ENCODE results near the gene KIFAP3.

The KIFAP3 gene

GRCh38 chr1:169968174-169968573 lies 106.3 kb downstream of the KIFAP3 start:
- Histone ChIP-seq H4K8ac (ENCODE audit: low read depth, low read length) (no peak overlapping the region), H3K18ac (ENCODE audit: low read length) (no peak overlapping the region), H3K4me3 (ENCODE audit: low read length) (no peak overlapping the region), H3K27ac (ENCODE audit: low read depth, low read length) (no peak overlapping the region), H3K56ac (ENCODE audit: low read length) (no peak overlapping the region), H2BK15ac (replicated peaks; ENCODE audit: low read depth) (no peak overlapping the region), H3K36me3 (ENCODE audit: control insufficient read depth, insufficient read depth, low read length) (no peaks in the 10 kb centered on the region), H3K4ac (ENCODE audit: low read depth, low read length) (no peak overlapping the region), H4K5ac (ENCODE audit: low read length) (no peak overlapping the region), H3K79me1 (ENCODE audit: low read length) (no peaks in the 10 kb centered on the region), H3K79me2 (ENCODE audit: control insufficient read depth, insufficient read depth, low read length) (no peaks in the 10 kb centered on the region), H3K27me3 (ENCODE audit: insufficient read depth, low read length, poor library complexity) (no peaks in the 10 kb centered on the region), H2BK5ac (ENCODE audit: low read length) (no peak overlapping the region), H2AK5ac (ENCODE audit: low read length) (no peak overlapping the region), H3K9ac (ENCODE audit: low read length) (no peak overlapping the region), H3K23ac (ENCODE audit: low read length) (no peak overlapping the region), H3K4me2 (ENCODE audit: low read length) (no peak overlapping the region), H3K4me1 (ENCODE audit: control insufficient read depth, low read depth, low read length) (no peaks in the 10 kb centered on the region), H2BK120ac (ENCODE audit: low read depth, low read length) (no peak overlapping the region)
- peak; percentile 58 for DNase-seq
- no CpG with 5 or more reads among the region's 4 CpGs for WGBS (ENCODE audit: extremely low coverage, insufficient coverage, low lambda C conversion rate)

- Histone ChIP-seq H3K4me3 (ENCODE audit: low read length) (no peak overlapping the region), H4K8ac (ENCODE audit: low read depth, low read length) (no peak overlapping the region), H2BK120ac (ENCODE audit: low read depth, low read length) (no peak overlapping the region), H2BK15ac (replicated peaks; ENCODE audit: low read depth) (no peak overlapping the region), H3K9ac (ENCODE audit: low read length) (no peak overlapping the region), H2AK5ac (ENCODE audit: low read length) (no peak overlapping the region), H3K23ac (ENCODE audit: low read length) (no peak overlapping the region), H3K36me3 (ENCODE audit: control insufficient read depth, insufficient read depth, low read length) (no peaks in the 10 kb centered on the region), H3K79me2 (ENCODE audit: control insufficient read depth, insufficient read depth, low read length) (no peaks in the 10 kb centered on the region), H4K5ac (ENCODE audit: low read length) (no peak overlapping the region), H3K27me3 (ENCODE audit: insufficient read depth, low read length, poor library complexity) (no peaks in the 10 kb centered on the region), H3K27ac (ENCODE audit: low read depth, low read length) (no peak overlapping the region), H3K4ac (ENCODE audit: low read depth, low read length) (no peak overlapping the region), H3K4me2 (ENCODE audit: low read length) (no peak overlapping the region), H2BK5ac (ENCODE audit: low read length) (no peak overlapping the region), H3K56ac (ENCODE audit: low read length) (no peak overlapping the region), H3K4me1 (ENCODE audit: control insufficient read depth, low read depth, low read length) (no peaks in the 10 kb centered on the region), H3K18ac (ENCODE audit: low read length) (no peak overlapping the region), H3K79me1 (ENCODE audit: low read length) (no peaks in the 10 kb centered on the region)
- DNase-seq = no peak
- no CpG with 5 or more reads among the region's 4 CpGs for WGBS (ENCODE audit: extremely low coverage, insufficient coverage, low lambda C conversion rate)
Measured at GRCh38 chr1:169964206-169964605, 110.3 kb downstream of the KIFAP3 start.

GRCh38 chr1:169959686-169960085 lies 114.8 kb downstream of the KIFAP3 start:
- H3K9ac ChIP-seq (ENCODE audit: low read length) = no peak overlapping the region
- H3K18ac ChIP-seq (ENCODE audit: low read length) = no peak overlapping the region
- H3K79me1 ChIP-seq (ENCODE audit: low read length) = no peaks in the 10 kb centered on the region
- H3K4me3 ChIP-seq (ENCODE audit: low read length) = no peak overlapping the region
- no peak overlapping the region for H3K23ac ChIP-seq (ENCODE audit: low read length)
- H3K79me2 ChIP-seq (ENCODE audit: control insufficient read depth, insufficient read depth, low read length) = no peaks in the 10 kb centered on the region
- no peak overlapping the region for H4K8ac ChIP-seq (ENCODE audit: low read depth, low read length)
- H4K5ac ChIP-seq (ENCODE audit: low read length) = no peak overlapping the region
- H2BK5ac ChIP-seq (ENCODE audit: low read length) = no peak overlapping the region
- no peaks in the 10 kb centered on the region for H3K4me1 ChIP-seq (ENCODE audit: control insufficient read depth, low read depth, low read length)
- no peak for DNase-seq
- no peak overlapping the region for H2BK15ac ChIP-seq (replicated peaks; ENCODE audit: low read depth)
- no peaks in the 10 kb centered on the region for H3K27me3 ChIP-seq (ENCODE audit: insufficient read depth, low read length, poor library complexity)
- H2BK120ac ChIP-seq (ENCODE audit: low read depth, low read length) = no peak overlapping the region
- H3K4ac ChIP-seq (ENCODE audit: low read depth, low read length) = no peak overlapping the region
- H3K56ac ChIP-seq (ENCODE audit: low read length) = no peak overlapping the region
- no peak overlapping the region for H2AK5ac ChIP-seq (ENCODE audit: low read length)
- H3K27ac ChIP-seq (ENCODE audit: low read depth, low read length) = no peak overlapping the region
- H3K36me3 ChIP-seq (ENCODE audit: control insufficient read depth, insufficient read depth, low read length) = no peaks in the 10 kb centered on the region
- H3K4me2 ChIP-seq (ENCODE audit: low read length) = no peak overlapping the region

GRCh38 chr1:169958987-169959386 lies 115.5 kb downstream of the KIFAP3 start:
- no peak overlapping the region for H3K4ac ChIP-seq (ENCODE audit: low read depth, low read length)
- no peaks in the 10 kb centered on the region for H3K36me3 ChIP-seq (ENCODE audit: control insufficient read depth, insufficient read depth, low read length)
- no peak overlapping the region for H3K4me2 ChIP-seq (ENCODE audit: low read length)
- DNase-seq = peak; percentile 5
- no peak overlapping the region for H3K56ac ChIP-seq (ENCODE audit: low read length)
- no peak overlapping the region for H3K4me3 ChIP-seq (ENCODE audit: low read length)
- no peak overlapping the region for H2BK5ac ChIP-seq (ENCODE audit: low read length)
- no peak overlapping the region for H4K5ac ChIP-seq (ENCODE audit: low read length)
- no CpG with 5 or more reads among the region's 3 CpGs for WGBS (ENCODE audit: extremely low coverage, insufficient coverage, low lambda C conversion rate)
- H3K79me1 ChIP-seq (ENCODE audit: low read length) = no peaks in the 10 kb centered on the region
- no peak overlapping the region for H3K18ac ChIP-seq (ENCODE audit: low read length)
- no peak overlapping the region for H2BK15ac ChIP-seq (replicated peaks; ENCODE audit: low read depth)
- H4K8ac ChIP-seq (ENCODE audit: low read depth, low read length) = no peak overlapping the region
- no peak overlapping the region for H3K9ac ChIP-seq (ENCODE audit: low read length)
- H3K27me3 ChIP-seq (ENCODE audit: insufficient read depth, low read length, poor library complexity) = no peaks in the 10 kb centered on the region
- no peaks in the 10 kb centered on the region for H3K79me2 ChIP-seq (ENCODE audit: control insufficient read depth, insufficient read depth, low read length)
- no peak overlapping the region for H3K27ac ChIP-seq (ENCODE audit: low read depth, low read length)
- no peak overlapping the region for H2AK5ac ChIP-seq (ENCODE audit: low read length)
- no peaks in the 10 kb centered on the region for H3K4me1 ChIP-seq (ENCODE audit: control insufficient read depth, low read depth, low read length)
- H2BK120ac ChIP-seq (ENCODE audit: low read depth, low read length) = no peak overlapping the region
- no peak overlapping the region for H3K23ac ChIP-seq (ENCODE audit: low read length)

GRCh38 chr1:169957884-169958283 lies 116.6 kb downstream of the KIFAP3 start:
- Histone ChIP-seq H3K9ac (ENCODE audit: low read length) (no peak overlapping the region), H2BK120ac (ENCODE audit: low read depth, low read length) (no peak overlapping the region), H3K23ac (ENCODE audit: low read length) (no peak overlapping the region), H3K4me2 (ENCODE audit: low read length) (no peak overlapping the region), H4K5ac (ENCODE audit: low read length) (no peak overlapping the region), H3K4me3 (ENCODE audit: low read length) (no peak overlapping the region), H3K4me1 (ENCODE audit: control insufficient read depth, low read depth, low read length) (no peaks in the 10 kb centered on the region), H2BK5ac (ENCODE audit: low read length) (no peak overlapping the region), H3K56ac (ENCODE audit: low read length) (no peak overlapping the region), H3K36me3 (ENCODE audit: control insufficient read depth, insufficient read depth, low read length) (no peaks in the 10 kb centered on the region), H3K27me3 (ENCODE audit: insufficient read depth, low read length, poor library complexity) (no peaks in the 10 kb centered on the region), H3K79me2 (ENCODE audit: control insufficient read depth, insufficient read depth, low read length) (no peaks in the 10 kb centered on the region), H3K18ac (ENCODE audit: low read length) (no peak overlapping the region), H3K27ac (ENCODE audit: low read depth, low read length) (no peak overlapping the region), H2AK5ac (ENCODE audit: low read length) (no peak overlapping the region), H3K4ac (ENCODE audit: low read depth, low read length) (no peak overlapping the region), H2BK15ac (replicated peaks; ENCODE audit: low read depth) (no peak overlapping the region), H4K8ac (ENCODE audit: low read depth, low read length) (no peak overlapping the region), H3K79me1 (ENCODE audit: low read length) (no peaks in the 10 kb centered on the region)
- DNase-seq = no peak
- WGBS (ENCODE audit: extremely low coverage, insufficient coverage, low lambda C conversion rate) = no CpG with 5 or more reads among the region's 3 CpGs

- Histone ChIP-seq H3K36me3 (ENCODE audit: control insufficient read depth, insufficient read depth, low read length) (no peaks in the 10 kb centered on the region), H3K18ac (ENCODE audit: low read length) (no peak overlapping the region), H2AK5ac (ENCODE audit: low read length) (no peak overlapping the region), H3K79me1 (ENCODE audit: low read length) (no peaks in the 10 kb centered on the region), H2BK120ac (ENCODE audit: low read depth, low read length) (no peak overlapping the region), H2BK5ac (ENCODE audit: low read length) (no peak overlapping the region), H3K56ac (ENCODE audit: low read length) (no peak overlapping the region), H3K4me2 (ENCODE audit: low read length) (no peak overlapping the region), H3K79me2 (ENCODE audit: control insufficient read depth, insufficient read depth, low read length) (no peaks in the 10 kb centered on the region), H2BK15ac (replicated peaks; ENCODE audit: low read depth) (no peak overlapping the region), H3K27ac (ENCODE audit: low read depth, low read length) (no peak overlapping the region), H3K4me3 (ENCODE audit: low read length) (no peak overlapping the region), H3K9ac (ENCODE audit: low read length) (no peak overlapping the region), H4K5ac (ENCODE audit: low read length) (no peak overlapping the region), H3K4ac (ENCODE audit: low read depth, low read length) (no peak overlapping the region), H3K27me3 (ENCODE audit: insufficient read depth, low read length, poor library complexity) (no peaks in the 10 kb centered on the region), H3K4me1 (ENCODE audit: control insufficient read depth, low read depth, low read length) (no peaks in the 10 kb centered on the region), H3K23ac (ENCODE audit: low read length) (no peak overlapping the region), H4K8ac (ENCODE audit: low read depth, low read length) (no peak overlapping the region)
- WGBS (ENCODE audit: extremely low coverage, insufficient coverage, low lambda C conversion rate) = no CpG with 5 or more reads among the region's 1 CpG
- DNase-seq = no peak
Measured at GRCh38 chr1:169951108-169951507, 123.4 kb downstream of the KIFAP3 start.

Data from mesendoderm (in vitro differentiated cells).